Myocyte (in vitro differentiated cells): ENCODE results near the gene CDRT15L2. TPM values are rescaled to one million over a fixed set of nuclear protein-coding genes. Genes with fewer than 3 reads are reported as not detected.
A peak's percentile ranks its signal among the peaks of the same experiment; 100 is the strongest.
"Not testable (repeated sequence)": the region's sequence is repeated elsewhere in the genome, so short reads cannot be mapped to it uniquely, and the experiment has no call there.

Experiments
- DNase-seq: peaks from one replicate; pipeline ENCODE4 v3.0.0-alpha.2; 2012; ENCODE audit warnings: low read depth
- polyA plus RNA-seq: library from polyadenylated mRNA; unstranded; fragments of >200 nt; gene quantifications from one replicate; pipeline ENCODE4 v1.2.1, GENCODE V29; 2012; ENCODE audit warnings: missing spikeins
- total RNA-seq: library from RNA; depleted of rRNA; stranded (reverse); fragments of >200 nt; gene quantifications from 2 replicates; pipeline ENCODE4 v1.2.3, GENCODE V29; 2014

CDRT15L2 gene
- total RNA-seq, result not detected in 2 replicates
- polyA plus RNA-seq, result not detected

- DNase-seq, result not testable (repeated sequence)
Measured at GRCh38 chr17:20579424-20579823, at the start of gene CDRT15L2. Gene CDRT15L2 (plus strand): TSS chr17:20579724. CDS start chr17:20579744, 20 bp downstream.

- not testable (repeated sequence) for DNase-seq
Measured at GRCh38 chr17:20530104-20530503, 49.4 kb upstream of the CDRT15L2 start.

- not testable (repeated sequence) for DNase-seq
Measured at GRCh38 chr17:20532544-20533090, 46.9 kb upstream of the CDRT15L2 start.

- not testable (repeated sequence) for DNase-seq
Measured at GRCh38 chr17:20533206-20533605, 46.3 kb upstream of the CDRT15L2 start.

GRCh38 chr17:20534711-20535550 lies 44.6 kb upstream of the CDRT15L2 start:
- not testable (repeated sequence) for DNase-seq

- DNase-seq, result not testable (repeated sequence)
Measured at GRCh38 chr17:20540414-20540813, 39.1 kb upstream of the CDRT15L2 start.

GRCh38 chr17:20540865-20541264 lies 38.7 kb upstream of the CDRT15L2 start:
- DNase-seq, result not testable (repeated sequence)

GRCh38 chr17:20541853-20542546 lies 37.5 kb upstream of the CDRT15L2 start:
- peak; percentile 6 for DNase-seq

- DNase-seq, result not testable (repeated sequence)
Measured at GRCh38 chr17:20547923-20548322, 31.6 kb upstream of the CDRT15L2 start.

GRCh38 chr17:20552920-20553319 lies 26.6 kb upstream of the CDRT15L2 start:
- not testable (repeated sequence) for DNase-seq

- DNase-seq, result not testable (repeated sequence)
Measured at GRCh38 chr17:20554728-20555127, 24.8 kb upstream of the CDRT15L2 start.

GRCh38 chr17:20555135-20556010 lies 24.2 kb upstream of the CDRT15L2 start:
- not testable (repeated sequence) for DNase-seq

- not testable (repeated sequence) for DNase-seq
Measured at GRCh38 chr17:20558096-20558495, 21.4 kb upstream of the CDRT15L2 start.

GRCh38 chr17:20559018-20559417 lies 20.5 kb upstream of the CDRT15L2 start:
- not testable (repeated sequence) for DNase-seq

GRCh38 chr17:20562587-20562986 lies 16.9 kb upstream of the CDRT15L2 start:
- no peak for DNase-seq

- DNase-seq, result not testable (repeated sequence)
Measured at GRCh38 chr17:20565245-20565644, 14.3 kb upstream of the CDRT15L2 start.

GRCh38 chr17:20565711-20566110 lies 13.8 kb upstream of the CDRT15L2 start:
- DNase-seq, result no peak

- DNase-seq, result not testable (repeated sequence)
Measured at GRCh38 chr17:20566736-20567135, 12.8 kb upstream of the CDRT15L2 start.

GRCh38 chr17:20567421-20567820 lies 12.1 kb upstream of the CDRT15L2 start:
- not testable (repeated sequence) for DNase-seq

GRCh38 chr17:20568604-20569003 lies 10.9 kb upstream of the CDRT15L2 start:
- DNase-seq, result peak; percentile 2

- DNase-seq, result not testable (repeated sequence)
Measured at GRCh38 chr17:20571653-20572052, 7.9 kb upstream of the CDRT15L2 start.
